Ovary (tissue), 9 donors: Measurements from ENCODE around the gene SIGLECL1. TPM values are rescaled to one million over a fixed set of nuclear protein-coding genes. Genes with fewer than 3 reads are reported as not detected.

Experiments used
- DNase-seq, 5 donors: peaks; one replicate each; pipeline ENCODE4 v3.0.0-alpha.2; 2019 to 2020
- H3K27ac ChIP-seq, 2 donors: fragments of 200-600 bp; one replicate each; pipeline versions ENCODE4 v1.5.1 to v1.8.0; 2019 to 2022
- H3K27me3 ChIP-seq: fragments of 200-600 bp; one replicate; pipeline ENCODE4 v1.8.0; 2022
- H3K36me3 ChIP-seq: fragments of 200-600 bp; sonication (generic); one replicate; pipeline ENCODE4 v1.5.1; 2019
- H3K4me1 ChIP-seq: one replicate; pipeline ENCODE4 v1.8.1; 2013; ENCODE audit warnings: mild to moderate bottlenecking, moderate library complexity; ENCODE audit not compliant: insufficient read depth
- H3K4me3 ChIP-seq: fragments of 200-600 bp; sonication (generic); one replicate; pipeline ENCODE4 v1.5.1; 2017
- H3K9me3 ChIP-seq, 2 donors: fragments of 200-600 bp in 1 of 2; sonication (generic) in 1 of 2; one replicate each; pipeline versions ENCODE4 v1.5.1 to v1.8.1; 2013 to 2019; ENCODE audit warnings: mild to moderate bottlenecking in 1 of 2, moderate library complexity in 1 of 2
- CTCF ChIP-seq, 3 donors: fragments of 450-650 bp in 2 of 3; fragments of 200-600 bp in 1 of 3; IDR thresholded peaks; one replicate each; pipeline versions ENCODE4 v1.5.1 to v1.8.0; 2016 to 2022; ENCODE audit warnings: antibody characterized with exemption in 3 of 3, mild to moderate bottlenecking in 1 of 3
- EP300 ChIP-seq: sonication (generic); formaldehyde crosslinking; IDR thresholded peaks from one replicate; pipeline ENCODE4 v1.6.1; 2017; ENCODE audit warnings: antibody characterized with exemption
- POLR2A ChIP-seq: fragments of 450-650 bp; IDR thresholded peaks from one replicate; pipeline ENCODE4 v1.6.1; 2017; ENCODE audit warnings: antibody characterized with exemption, mild to moderate bottlenecking, moderate library complexity
- WGBS, 3 donors: extraction: QIAGEN DNeasy Blood & Tissue Kit in 1 of 3; methylation state at CpG; one replicate each; pipeline versions ENCODE4 v1.1.5 to v1.1.7; 2013 to 2017; 5-methylcytosine and 5-hydroxymethylcytosine counted together
- intact Hi-C, 4 donors: fragments of 100-400 bp; cut with DNase I; formaldehyde crosslinking; loops; one replicate each; pipeline versions ENCODE4 v1.11.0 to v1.15.1; 2022 to 2023
- polyA plus RNA-seq, 2 donors: library from polyadenylated mRNA; stranded (reverse); fragments of 200-250 nt in 1 of 2; fragments of 350-450 nt in 1 of 2; fragmentation: Illumina TruSeq in 1 of 2; extraction: RNeasy Lipid Tissue Mini Kit (QIAGEN cat#74804) in 1 of 2; gene quantifications; one replicate each; pipeline ENCODE4 v1.2.3, GENCODE V29; 2013 to 2014
- total RNA-seq, 7 donors: library from RNA; depleted of rRNA in 2 of 7; stranded (reverse); fragments of >200 nt in 2 of 7; fragmentation: NEBNext Ultra II Directional in 3 of 7; extraction: Animal tissue kit (Norgen Biotek cat#: 25700) in 3 of 7; gene quantifications; one replicate each; pipeline versions ENCODE4 v1.1.0 to v1.2.4, GENCODE V29; 2016 to 2023
- donor health status: DM: no; HTN: no; CAD: no; lungs with moderate emphysema.
- donor health status: DM: no; HTN: no; CAD: no.
- donor health status: Bipolar disorder and iron deficiency.
- donor health status: DM: yes; HTN: yes; CAD: no.
- donor health status: DM: no; HTN: no; CAD: no.
- donor health status: DM: yes; HTN: yes; CAD: no.

The SIGLECL1 gene
- total and polyA plus RNA-seq, 9 donors, result not detected

GRCh38 chr19:51253088-51253806 is 2.4 kb downstream of the SIGLECL1 start:
- WGBS, 3 donors, result 69 to 79% (median 74%) methylated on average over 1 of the region's 1 CpG
- H3K36me3 ChIP-seq, result no peaks in the 10 kb centered on the region

GRCh38 chr19:51256155-51256625 is 5.3 kb downstream of the SIGLECL1 start:
- TF ChIP-seq EP300, result no peak
- no peak for TF ChIP-seq POLR2A
- no peak for TF ChIP-seq CTCF (IDR thresholded peaks at IDR 0.05)
- H3K27ac ChIP-seq, result no peak overlapping the region
- no peaks in the 10 kb centered on the region for H3K36me3 ChIP-seq
- no peak for DNase-seq
- WGBS, 3 donors, result 53 to 57% (median 55%) methylated on average over 2 of the region's 2 CpGs
- no peak overlapping the region for H3K4me3 ChIP-seq
- no peaks in the 10 kb centered on the region for H3K27me3 ChIP-seq
- H3K9me3 ChIP-seq, result no peaks in the 10 kb centered on the region
- H3K4me1 ChIP-seq, result no peaks in the 10 kb centered on the region
- intact Hi-C loops, result no loop called here

More at GRCh38 chr19:51253088-51253806, 2.4 kb downstream of the SIGLECL1 start:
- no peak for TF ChIP-seq EP300
- TF ChIP-seq CTCF (IDR thresholded peaks at IDR 0.05), result no peak
- TF ChIP-seq POLR2A, result no peak
- no peaks in the 10 kb centered on the region for H3K4me1 ChIP-seq
- intact Hi-C loops, result no loop called here
- H3K4me3 ChIP-seq, result no peak overlapping the region
- no peaks in the 10 kb centered on the region for H3K9me3 ChIP-seq
- H3K27me3 ChIP-seq, result no peaks in the 10 kb centered on the region
- H3K27ac ChIP-seq, result no peak overlapping the region
- no peak for DNase-seq

- H3K4me1 ChIP-seq, result no peaks in the 10 kb centered on the region
- DNase-seq, result no peak
- H3K27me3 ChIP-seq, result no peaks in the 10 kb centered on the region
- WGBS, 3 donors, result 69 to 72% (median 70%) methylated on average over 2 of the region's 2 CpGs
- H3K27ac ChIP-seq, result no peak overlapping the region
- intact Hi-C loops, result no loop called here
- no peaks in the 10 kb centered on the region for H3K36me3 ChIP-seq
- no peak overlapping the region for H3K4me3 ChIP-seq
- H3K9me3 ChIP-seq, result no peaks in the 10 kb centered on the region
- TF ChIP-seq POLR2A (no peak), EP300 (no peak), CTCF (IDR thresholded peaks at IDR 0.05) (no peak)
Measured at GRCh38 chr19:51257471-51257870, 6.6 kb downstream of the SIGLECL1 start.

GRCh38 chr19:51258165-51259160 is 7.6 kb downstream of the SIGLECL1 start:
- intact Hi-C loops, result no loop called here
- no peak for TF ChIP-seq POLR2A
- TF ChIP-seq EP300, result no peak
- no peak for TF ChIP-seq CTCF (IDR thresholded peaks at IDR 0.05)
- Histone ChIP-seq H3K4me1 (no peaks in the 10 kb centered on the region), H3K27ac (no peak overlapping the region), H3K4me3 (no peak overlapping the region), H3K27me3 (no peaks in the 10 kb centered on the region), H3K9me3 (no peaks in the 10 kb centered on the region), H3K36me3 (no peaks in the 10 kb centered on the region)
- no peak for DNase-seq
- WGBS, 3 donors, result 53 to 65% (median 55%) methylated on average over 6 of the region's 6 CpGs
